Small intestine (tissue), 7 donors: Measurements from ENCODE around the gene SDF4. TPM values are rescaled to one million over a fixed set of nuclear protein-coding genes. Genes with fewer than 3 reads are reported as not detected.

Experiments used
- DNase-seq, 2 donors: peaks; one replicate each; pipeline versions ENCODE4 v3.0.0 to v3.0.0-alpha.2; 2013
- FAIRE-seq: peaks from 2 replicates; lab custom pipeline; 2012; peaks lifted over from hg19 to GRCh38; lab: Jason Lieb, UNC
- H3K27ac ChIP-seq, 3 donors: one replicate each; pipeline ENCODE4 v1.5.1; 2013; ENCODE audit warnings: low read length in 2 of 3, mild to moderate bottlenecking in 2 of 3, control low read depth in 1 of 3, inconsistent platforms in 1 of 3, low read depth in 1 of 3, moderate library complexity in 1 of 3
- H3K27me3 ChIP-seq, 3 donors: one replicate each; pipeline ENCODE4 v1.6.1; 2013; ENCODE audit warnings: low read length in 3 of 3, inconsistent platforms in 1 of 3; ENCODE audit not compliant: control insufficient read depth in 3 of 3, insufficient read depth in 3 of 3
- H3K36me3 ChIP-seq, 3 donors: one replicate each; pipeline ENCODE4 v1.6.1; 2013; ENCODE audit warnings: low read length in 3 of 3, inconsistent platforms in 1 of 3, low read depth in 1 of 3, mild to moderate bottlenecking in 1 of 3, moderate library complexity in 1 of 3; ENCODE audit not compliant: control insufficient read depth in 3 of 3, insufficient read depth in 2 of 3
- H3K4me1 ChIP-seq, 3 donors: one replicate each; pipeline ENCODE4 v1.6.1; 2013; ENCODE audit warnings: low read length in 2 of 3, inconsistent platforms in 1 of 3, low read depth in 1 of 3, mild to moderate bottlenecking in 1 of 3, moderate library complexity in 1 of 3; ENCODE audit not compliant: control insufficient read depth in 3 of 3, insufficient read depth in 2 of 3
- H3K4me3 ChIP-seq, 3 donors: one replicate each; pipeline ENCODE4 v1.5.1; 2013; ENCODE audit warnings: low read length in 3 of 3, control low read depth in 1 of 3, inconsistent platforms in 1 of 3, low read depth in 1 of 3, mild to moderate bottlenecking in 1 of 3, moderate library complexity in 1 of 3
- H3K9me3 ChIP-seq, 2 donors: one replicate each; pipeline ENCODE4 v1.6.1; 2013; ENCODE audit warnings: low read depth in 1 of 2, low read length in 1 of 2; ENCODE audit not compliant: control insufficient read depth in 2 of 2, insufficient read depth in 1 of 2
- WGBS, 3 donors: extraction: QIAGEN DNeasy Blood & Tissue Kit; methylation state at CpG; one replicate each; pipeline ENCODE4 v1.1.7; 2013; 5-methylcytosine and 5-hydroxymethylcytosine counted together
- polyA plus RNA-seq, 4 donors: library from polyadenylated mRNA; stranded (reverse) in 3 of 4; unstranded in 1 of 4; fragments of 200-250 nt in 3 of 4; fragments of 120-200 nt in 1 of 4; gene quantifications; one replicate each; pipeline versions ENCODE4 v1.2.1 to v1.2.3, GENCODE V29; 2013
- donor health status: healthy with polysubstance abuse.
- donor health status: control.
- donor health status: control.
- donor health status: Bipolar disorder and iron deficiency.
- donor health status: healthy.

The SDF4 gene
- polyA plus RNA-seq, 4 donors: 91.2 to 190 (median 151) TPM

- FAIRE-seq (no peak), DNase-seq (no peak)
- Histone ChIP-seq H3K36me3 (no peaks in the 10 kb centered on the region), H3K9me3 (no peaks in the 10 kb centered on the region), H3K4me1 (peaks cover 0 to 6% (median 5%) of the 10 kb centered on the region in 3 donors), H3K27me3 (peaks cover 0 to 60% (median 14%) of the 10 kb centered on the region in 3 donors), H3K27ac (no peak overlapping the region), H3K4me3 (no peak overlapping the region)
- WGBS, 3 donors: 80 to 87% (median 85%) methylated on average over 19 of the region's 19 CpGs
These were observed 26.6 kb downstream of the SDF4 start for GRCh38 chr1:1204998-1205768.

GRCh38 chr1:1204425-1204920 is 27.3 kb downstream of the SDF4 start:
- Histone ChIP-seq H3K27ac (no peak overlapping the region), H3K9me3 (no peaks in the 10 kb centered on the region), H3K27me3 (peaks cover 0 to 67% (median 14%) of the 10 kb centered on the region in 3 donors), H3K36me3 (no peaks in the 10 kb centered on the region), H3K4me1 (peaks cover 0 to 6% (median 5%) of the 10 kb centered on the region in 3 donors), H3K4me3 (no peak overlapping the region)
- DNase-seq (no peak), FAIRE-seq (no peak)
- WGBS, 3 donors: 73 to 88% (median 83%) methylated on average over 7 to 8 of the region's 8 CpGs

- 78 to 81% (median 80%) methylated on average over 42 to 49 of the region's 49 CpGs for WGBS, 3 donors
- FAIRE-seq: no peak
These were observed 28.0 kb downstream of the SDF4 start for GRCh38 chr1:1203561-1204424.

GRCh38 chr1:1202831-1203560 is 28.8 kb downstream of the SDF4 start:
- H3K27me3 ChIP-seq: peaks cover 0 to 72% (median 9%) of the 10 kb centered on the region in 3 donors
- no peaks in the 10 kb centered on the region for H3K9me3 ChIP-seq
- DNase-seq (no peak), FAIRE-seq (no peak)
- peaks cover 0 to 6% (median 5%) of the 10 kb centered on the region in 3 donors for H3K4me1 ChIP-seq
- WGBS, 3 donors: 44 to 72% (median 49%) methylated on average over 22 to 27 of the region's 27 CpGs
- H3K36me3 ChIP-seq: no peaks in the 10 kb centered on the region
- no peak overlapping the region for H3K4me3 ChIP-seq
- H3K27ac ChIP-seq: no peak overlapping the region

More at GRCh38 chr1:1203561-1204424, 28.0 kb downstream of the SDF4 start:
- H3K4me1 ChIP-seq: peaks cover 0 to 6% (median 5%) of the 10 kb centered on the region in 3 donors
- no peaks in the 10 kb centered on the region for H3K9me3 ChIP-seq
- peaks cover 0 to 74% (median 9%) of the 10 kb centered on the region in 3 donors for H3K27me3 ChIP-seq
- no peak overlapping the region for H3K4me3 ChIP-seq
- H3K36me3 ChIP-seq: no peaks in the 10 kb centered on the region
- DNase-seq: no peak
- no peak overlapping the region for H3K27ac ChIP-seq

- Histone ChIP-seq H3K27ac (no peak overlapping the region), H3K4me1 (peaks cover 0 to 4% (median 0%) of the 10 kb centered on the region in 3 donors), H3K4me3 (peak overlapping the region in 2 of 3 donors; percentile 36 to 44), H3K9me3 (no peaks in the 10 kb centered on the region), H3K36me3 (no peaks in the 10 kb centered on the region), H3K27me3 (peaks cover 0 to 55% (median 9%) of the 10 kb centered on the region in 3 donors)
- no peak for FAIRE-seq
- WGBS, 3 donors: 1 to 2% (median 1%) methylated on average over 41 to 109 of the region's 109 CpGs
- peak in 1 of 2 donors; percentile 51 for DNase-seq
These were observed 30.7 kb downstream of the SDF4 start for GRCh38 chr1:1200876-1201810.

- no peak overlapping the region for H3K27ac ChIP-seq
- no peaks in the 10 kb centered on the region for H3K9me3 ChIP-seq
- DNase-seq (no peak), FAIRE-seq (no peak)
- H3K4me3 ChIP-seq: no peak overlapping the region
- 50 to 72% (median 63%) methylated on average over 30 to 31 of the region's 31 CpGs for WGBS, 3 donors
- no peaks in the 10 kb centered on the region for H3K36me3 ChIP-seq
- H3K4me1 ChIP-seq: no peaks in the 10 kb centered on the region
- H3K27me3 ChIP-seq: peaks cover 0 to 46% (median 5%) of the 10 kb centered on the region in 3 donors
These were observed 31.6 kb downstream of the SDF4 start for GRCh38 chr1:1199961-1200875.
